Forelimb muscle (tissue), 1 donor: ENCODE measurements around the gene ZNF292. TPM values are rescaled to one million over a fixed set of nuclear protein-coding genes. Genes with fewer than 3 reads are reported as not detected.
"Not testable (repeated sequence)": the region's sequence is repeated elsewhere in the genome, so short reads cannot be mapped to it uniquely, and the experiment has no call there.

Experiments used
- DNase-seq: peaks from one replicate; pipeline ENCODE4 v3.0.0-alpha.2; 2013; ENCODE audit warnings: low read depth
- polyA plus RNA-seq: library from polyadenylated mRNA; unstranded; fragments of 120-200 nt; gene quantifications from one replicate; pipeline ENCODE4 v1.2.1, GENCODE V29; 2013; ENCODE audit not compliant: insufficient read length

Gene ZNF292
- polyA plus RNA-seq, 1 donor = 20.5 TPM

DNA sequence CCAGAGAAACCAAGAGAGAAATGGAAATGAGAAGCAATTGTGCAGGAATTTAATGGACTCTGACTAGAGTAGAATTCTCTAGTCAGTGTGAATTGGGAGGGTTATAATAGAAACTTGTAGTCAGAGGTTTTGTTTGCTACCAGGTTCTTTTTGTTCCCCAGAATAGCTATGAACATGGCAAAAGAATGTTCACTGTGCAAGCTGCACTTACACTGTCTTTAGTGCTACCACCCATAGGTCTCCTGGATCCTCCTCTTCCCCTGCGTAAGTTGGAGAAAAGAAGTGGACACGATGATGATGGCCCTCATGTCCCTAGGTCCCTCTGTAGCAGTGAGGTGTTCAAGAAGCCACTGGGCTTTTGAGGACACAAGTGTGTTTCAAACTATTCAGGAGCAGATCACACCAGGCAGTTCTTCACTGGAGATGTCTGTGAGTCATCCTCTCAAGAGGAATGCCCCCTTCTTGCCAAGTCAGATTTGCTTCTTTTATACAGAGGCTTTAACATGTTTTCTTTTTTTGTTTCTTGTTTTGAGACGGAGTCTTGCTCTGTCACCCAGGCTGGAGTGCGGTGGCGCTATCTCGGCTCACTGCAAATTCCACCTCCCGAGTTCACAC lies 119.4 kb downstream of the ZNF292 start:
- no peak for DNase-seq

GRCh38 chr6:87276624-87277023 lies 121.3 kb downstream of the ZNF292 start:
- DNase-seq = no peak

- no peak for DNase-seq
Measured at GRCh38 chr6:87277123-87277522, 121.8 kb downstream of the ZNF292 start.

- no peak for DNase-seq
Measured at GRCh38 chr6:87279196-87279595, 123.8 kb downstream of the ZNF292 start.

GRCh38 chr6:87281426-87281825 lies 126.1 kb downstream of the ZNF292 start:
- DNase-seq = no peak

DNA sequence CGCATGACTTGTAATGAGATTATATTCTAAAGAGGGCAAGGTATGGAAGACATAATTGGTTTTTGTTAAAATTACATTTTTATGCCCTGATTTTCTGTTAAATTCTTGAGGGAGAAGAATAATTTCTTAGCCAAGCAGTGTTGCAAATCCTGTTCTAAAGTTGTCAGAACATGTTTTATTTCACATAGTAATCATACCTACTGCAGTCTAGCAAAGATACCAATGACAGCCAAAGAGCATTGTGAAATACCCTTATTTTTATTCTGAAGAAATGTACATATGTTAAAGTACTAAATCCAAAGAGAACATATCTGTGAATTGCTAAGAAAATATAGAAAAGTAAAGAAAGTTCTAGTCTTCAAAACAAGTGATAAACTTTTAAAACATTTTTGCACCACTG lies 127.4 kb downstream of the ZNF292 start:
- no peak for DNase-seq

GRCh38 chr6:87283461-87283860 lies 128.1 kb downstream of the ZNF292 start:
- no peak for DNase-seq

GRCh38 chr6:87287251-87287650 lies 131.9 kb downstream of the ZNF292 start:
- no peak for DNase-seq

GRCh38 chr6:87289571-87289970 lies 134.2 kb downstream of the ZNF292 start:
- no peak for DNase-seq

GRCh38 chr6:87291883-87292282 lies 136.5 kb downstream of the ZNF292 start:
- DNase-seq = no peak

GRCh38 chr6:87293526-87293925 lies 138.2 kb downstream of the ZNF292 start:
- DNase-seq = no peak

GRCh38 chr6:87297119-87297518 lies 141.8 kb downstream of the ZNF292 start:
- no peak for DNase-seq

GRCh38 chr6:87301277-87301676 lies 145.9 kb downstream of the ZNF292 start:
- DNase-seq = not testable (repeated sequence)

GRCh38 chr6:87308970-87309369 lies 153.6 kb downstream of the ZNF292 start:
- DNase-seq = no peak

- DNase-seq = no peak
Measured at GRCh38 chr6:87312860-87313259, 157.5 kb downstream of the ZNF292 start.

Other genes starting within 250 kb of the ZNF292 start
- gene HTR1E, start 218.0 kb upstream of the ZNF292 start, polyA plus RNA-seq = not detected
- 0.72 TPM for gene CGA, start 60.5 kb upstream of the ZNF292 start, polyA plus RNA-seq
- gene SMIM8, start 167.0 kb downstream of the ZNF292 start, polyA plus RNA-seq = 11.5 TPM
- gene GJB7, start 173.7 kb downstream of the ZNF292 start, polyA plus RNA-seq = not detected
- 2.2 TPM for gene C6orf163, start 189.2 kb downstream of the ZNF292 start, polyA plus RNA-seq